Retinal pigment epithelial cell (primary cell): ENCODE results near the gene CCDC116.
"Not testable (repeated sequence)": the region's sequence is repeated elsewhere in the genome, so short reads cannot be mapped to it uniquely, and the experiment has no call there.

Experiments
- DNase-seq: peaks from one replicate; pipeline ENCODE4 v3.0.0-alpha.2; 2010; ENCODE audit warnings: low read depth
- H3K4me3 ChIP-seq: 2 replicates; pipeline ENCODE4 v1.5.1; 2011; ENCODE audit warnings: mild to moderate bottlenecking, low read length, control low read depth, moderate library complexity
- CTCF ChIP-seq: conservative IDR thresholded peaks from 2 replicates; pipeline ENCODE4 v1.5.1; 2011; ENCODE audit warnings: low read depth, low read length, control low read depth, inconsistent platforms

CCDC116 gene

GRCh38 chr22:21612858-21613257, 19.7 kb upstream of the CCDC116 start:
- DNase-seq = no peak
- H3K4me3 ChIP-seq = no peak overlapping the region
- TF ChIP-seq CTCF = no peak

GRCh38 chr22:21613553-21614233, 18.9 kb upstream of the CCDC116 start:
- TF ChIP-seq CTCF = no peak
- no peak overlapping the region for H3K4me3 ChIP-seq
- DNase-seq = no peak

- no peak for DNase-seq
- H3K4me3 ChIP-seq = no peak overlapping the region
- TF ChIP-seq CTCF = no peak
Measured at GRCh38 chr22:21615731-21616130, 16.8 kb upstream of the CCDC116 start.

GRCh38 chr22:21617337-21617736, 15.2 kb upstream of the CCDC116 start:
- H3K4me3 ChIP-seq, DNase-seq: not testable (repeated sequence)

DNA sequence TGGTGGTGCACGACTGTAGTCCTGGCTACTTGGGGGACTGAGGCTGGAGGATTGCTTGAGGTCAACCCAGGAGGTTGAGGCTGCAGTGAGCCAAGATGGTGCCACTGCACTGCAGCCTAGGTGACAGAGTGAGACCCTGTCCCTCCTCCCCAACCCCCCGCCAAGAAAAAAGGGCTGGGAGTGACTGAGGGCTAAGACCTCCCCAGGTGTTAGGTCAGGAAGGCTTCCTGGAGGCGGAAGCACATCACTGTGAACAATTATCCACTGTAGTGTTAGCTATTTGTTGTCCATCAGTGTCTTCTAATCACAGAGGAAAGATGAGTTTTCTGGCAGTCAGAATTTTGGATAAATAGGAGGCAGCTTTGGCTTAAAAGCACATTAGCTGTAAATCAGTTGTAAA, 11.5 kb upstream of the CCDC116 start:
- no peak for DNase-seq
- H3K4me3 ChIP-seq = no peak overlapping the region
- TF ChIP-seq CTCF = no peak

GRCh38 chr22:21622011-21622918, 10.3 kb upstream of the CCDC116 start:
- TF ChIP-seq CTCF = no peak
- H3K4me3 ChIP-seq = no peak overlapping the region
- no peak for DNase-seq

- DNase-seq = no peak
- no peak overlapping the region for H3K4me3 ChIP-seq
- TF ChIP-seq CTCF = no peak
Measured at GRCh38 chr22:21622919-21623647, 9.5 kb upstream of the CCDC116 start.
